Measurements from ENCODE around the gene RPL36AL.

The RPL36AL gene

GRCh38 chr14:49640540-49641417, 20.4 kb upstream of the RPL36AL start:
- no peak for DNase-seq (ENCODE audit: low read depth)
- TF ChIP-seq CTCF (conservative IDR thresholded peaks at IDR 0.05; ENCODE audit: low read depth, low read length): no peak
- H3K4me3 ChIP-seq (ENCODE audit: low read depth, low read length): no peak overlapping the region

GRCh38 chr14:49637534-49638078, 17.2 kb upstream of the RPL36AL start:
- no peak overlapping the region for H3K4me3 ChIP-seq (ENCODE audit: low read depth, low read length)
- no peak for TF ChIP-seq CTCF (conservative IDR thresholded peaks at IDR 0.05; ENCODE audit: low read depth, low read length)

GRCh38 chr14:49636866-49637265, 16.4 kb upstream of the RPL36AL start:
- no peak for DNase-seq (ENCODE audit: low read depth)
- no peak overlapping the region for H3K4me3 ChIP-seq (ENCODE audit: low read depth, low read length)
- TF ChIP-seq CTCF (conservative IDR thresholded peaks at IDR 0.05; ENCODE audit: low read depth, low read length): no peak

More at GRCh38 chr14:49637534-49638078, 17.2 kb upstream of the RPL36AL start:
- DNase-seq (ENCODE audit: low read depth): no peak

- DNase-seq (ENCODE audit: low read depth): peak; percentile 80
- TF ChIP-seq CTCF (conservative IDR thresholded peaks at IDR 0.05; ENCODE audit: low read depth, low read length): no peak
Observed at GRCh38 chr14:49634547-49635334, 14.3 kb upstream of the RPL36AL start, which contains the start of gene DNAAF2. Gene DNAAF2 (minus strand): TSS chr14:49635244. CDS start chr14:49635149, 95 bp downstream.

GRCh38 chr14:49633640-49634546, 13.5 kb upstream of the RPL36AL start:
- peak; percentile 98 for DNase-seq (ENCODE audit: low read depth)
- TF ChIP-seq CTCF (conservative IDR thresholded peaks at IDR 0.05; ENCODE audit: low read depth, low read length): peak; percentile 66
- H3K4me3 ChIP-seq (ENCODE audit: low read depth, low read length): peak overlapping the region; percentile 96

More at GRCh38 chr14:49634547-49635334, 14.3 kb upstream of the RPL36AL start, which contains the start of gene DNAAF2:
- peak within 1 kb of the TSS; percentile 96 for H3K4me3 ChIP-seq (ENCODE audit: low read depth, low read length)
